Stimulated activated naive CD4-positive, alpha-beta T cell (primary cell): ENCODE measurements around the gene MMD2.
"Not testable (repeated sequence)": the region's sequence is repeated elsewhere in the genome, so short reads cannot be mapped to it uniquely, and the experiment has no call there.

ENCODE experiments used
- DNase-seq, 6 experiments: peaks; one replicate each; lab custom pipeline; 2025; lab: John Stamatoyannopoulos, UW

The MMD2 gene

DNA sequence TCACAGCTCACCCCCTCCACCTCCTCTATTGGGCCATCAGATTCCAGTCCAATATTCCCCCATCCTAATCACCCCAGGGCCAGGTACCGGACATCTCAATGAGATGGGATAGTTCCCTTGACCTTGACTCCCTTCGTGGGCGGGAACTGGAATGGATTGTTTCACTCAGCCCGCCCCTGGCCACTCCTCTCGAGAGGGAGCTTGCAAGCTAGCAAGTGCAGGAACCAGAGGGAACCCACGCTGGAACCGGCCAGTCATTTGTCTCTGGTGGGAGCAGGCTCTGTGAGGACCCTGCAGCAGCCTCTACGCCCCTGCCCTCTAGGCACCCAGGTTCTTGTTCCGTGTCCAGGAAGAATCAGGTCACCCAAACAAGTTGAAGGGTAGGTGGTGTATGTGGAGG, 64.5 kb downstream of the MMD2 start:
- no peak for DNase-seq

- no peak for DNase-seq
Observed at GRCh38 chr7:4893929-4894475, 65.0 kb downstream of the MMD2 start.

- DNase-seq, result not testable (repeated sequence)
Observed at GRCh38 chr7:4893188-4893587, 65.8 kb downstream of the MMD2 start.

- DNase-seq, result not testable (repeated sequence)
Observed at GRCh38 chr7:4891522-4891921, 67.5 kb downstream of the MMD2 start.

- DNase-seq, result no peak
Observed at GRCh38 chr7:4889682-4890081, 69.3 kb downstream of the MMD2 start.

DNA sequence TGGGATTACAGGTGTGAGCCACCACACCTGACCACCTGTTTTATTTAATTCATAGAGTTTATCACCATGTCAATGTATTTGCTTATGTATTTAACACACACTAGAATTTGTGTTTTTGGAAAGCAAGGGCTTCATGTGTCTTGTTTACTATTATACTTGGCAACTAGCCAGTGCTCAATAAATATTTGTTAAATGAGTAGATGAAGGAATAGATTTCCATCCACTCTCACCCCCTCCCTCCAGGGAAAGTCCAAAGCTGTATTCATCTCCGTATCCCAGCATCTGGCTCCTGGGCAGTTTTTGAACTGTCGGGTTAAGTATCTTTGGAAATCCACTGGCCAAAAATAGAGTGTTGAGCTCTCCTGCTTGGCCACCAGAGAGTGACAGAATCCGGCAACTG, 70.8 kb downstream of the MMD2 start:
- no peak for DNase-seq

- DNase-seq, result no peak
Observed at GRCh38 chr7:4886671-4887070, 72.3 kb downstream of the MMD2 start.

GRCh38 chr7:4885317-4885807, 73.6 kb downstream of the MMD2 start:
- no peak for DNase-seq

DNA sequence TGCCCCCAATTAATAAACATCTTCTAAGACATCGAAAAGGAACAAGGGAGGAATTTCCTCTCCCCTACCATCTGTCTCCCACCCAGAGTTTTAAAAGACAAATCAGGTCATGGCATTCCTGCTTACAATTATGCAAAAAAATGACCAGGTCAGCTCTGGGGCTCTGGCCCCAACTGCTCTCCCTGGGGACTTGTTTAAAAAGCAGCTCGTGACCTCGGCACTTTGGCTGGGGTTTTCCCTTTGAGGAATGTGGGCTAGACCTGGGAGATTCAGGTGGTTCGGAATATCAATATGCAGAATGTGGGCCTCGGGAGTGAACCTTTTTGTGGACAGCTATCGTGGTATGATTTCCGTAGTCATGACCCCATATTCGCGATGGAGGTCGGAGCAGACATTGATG, 74.8 kb downstream of the MMD2 start:
- DNase-seq, result no peak

DNA sequence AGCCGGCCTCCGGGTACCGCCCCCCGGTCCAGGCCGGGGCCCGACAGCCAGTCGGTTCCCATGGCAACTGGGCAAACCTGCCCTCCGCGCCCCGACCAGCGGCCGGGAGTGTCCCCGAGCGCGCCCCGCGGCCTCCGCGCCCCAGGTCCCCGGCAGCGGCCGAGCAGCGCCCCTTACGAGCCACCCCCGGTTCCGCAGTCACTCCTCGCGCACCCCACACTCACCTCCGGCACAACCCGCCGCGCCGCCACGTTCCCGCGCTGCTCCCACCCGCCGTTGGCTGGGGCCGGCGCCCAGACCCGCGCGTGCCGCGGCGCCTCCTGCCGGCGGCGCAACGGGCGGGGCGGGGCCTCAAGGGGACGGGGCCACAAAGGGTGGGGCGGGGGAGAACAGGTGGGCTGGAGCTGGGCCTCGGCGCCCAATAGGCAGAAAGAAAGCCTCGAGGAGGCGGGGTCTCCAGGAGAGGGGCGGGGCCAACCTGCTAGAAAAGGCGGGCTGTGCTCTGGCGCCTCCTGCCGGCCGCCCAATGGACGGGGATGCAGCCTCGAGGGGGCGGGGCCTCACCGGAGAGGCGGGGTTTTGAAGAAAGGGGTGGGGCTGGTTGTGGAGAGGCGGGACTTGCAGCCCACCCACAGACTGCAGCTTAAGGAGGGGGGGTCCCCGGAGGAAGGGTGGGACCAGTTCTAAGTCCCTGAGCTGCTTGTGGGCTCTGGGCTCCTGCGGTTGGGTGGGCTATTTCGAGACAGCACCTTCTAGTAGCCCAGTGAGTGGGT, 75.4 kb downstream of the MMD2 start, which contains the start of gene RADIL:
RADIL (minus strand) TSS at position 345 of the 773 bp plus-strand sequence. CDS start 5,577 bp downstream, outside the sequence.
- DNase-seq, result peak; percentile 81 to 87 (median 83)

DNA sequence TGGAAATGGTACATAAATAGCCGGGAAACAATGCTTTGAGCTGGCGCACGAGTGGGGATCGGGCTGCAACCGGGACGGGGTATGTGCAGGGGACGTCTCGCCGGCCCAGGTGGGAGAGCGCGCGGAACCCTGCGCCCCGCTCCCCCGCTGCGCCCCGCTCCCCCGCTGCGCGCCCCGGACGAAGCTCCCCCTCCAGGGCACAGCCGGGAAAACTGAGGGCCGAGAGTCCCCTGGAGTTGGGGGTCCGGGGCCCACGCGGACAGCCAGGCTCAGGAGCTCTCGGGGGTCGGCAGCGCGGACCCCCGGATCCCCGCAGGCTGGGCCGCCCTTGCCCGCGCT, 76.0 kb downstream of the MMD2 start:
- DNase-seq, result no peak

DNA sequence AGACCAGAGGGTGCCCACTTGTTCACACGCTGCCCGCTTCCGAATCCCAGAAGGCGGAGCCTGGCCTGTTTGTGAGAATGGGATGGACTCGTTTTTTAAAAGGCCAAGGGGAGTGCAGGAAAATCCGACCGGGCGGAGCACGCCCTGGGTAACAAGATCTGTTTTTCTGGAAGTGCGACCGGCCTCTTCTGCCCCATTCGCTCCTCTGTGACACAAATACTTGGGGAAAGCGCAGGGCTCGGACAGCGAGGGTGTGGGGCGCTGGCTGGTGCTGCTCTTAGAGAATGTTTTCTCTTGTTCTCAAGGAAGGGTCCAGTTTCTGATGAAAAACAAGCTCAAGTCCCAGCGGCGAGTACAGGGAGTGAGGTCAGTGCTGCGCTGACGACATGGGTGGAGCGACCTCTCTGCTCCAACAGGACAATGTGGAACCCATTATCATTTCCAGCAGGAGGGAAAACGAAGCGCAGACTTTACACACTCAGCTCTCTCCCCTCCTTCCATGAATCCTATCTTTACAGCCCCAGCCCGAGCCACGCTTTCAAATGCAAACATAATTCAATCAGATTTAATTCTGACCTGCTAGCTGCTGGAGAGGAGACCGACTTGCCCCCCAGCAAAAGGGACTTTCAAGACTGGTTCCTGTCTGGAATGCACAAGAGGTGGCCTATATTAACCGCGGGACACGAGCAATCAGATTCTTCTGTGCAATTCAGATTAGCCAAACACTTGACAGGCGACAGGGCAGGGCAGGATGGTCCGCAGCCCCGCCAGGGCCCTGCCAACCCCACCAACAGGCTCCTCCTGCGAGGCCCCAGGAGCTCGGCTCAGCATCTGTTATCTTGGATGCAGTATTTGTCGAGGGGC, 76.6 kb downstream of the MMD2 start:
- DNase-seq, result no peak

- no peak for DNase-seq
Observed at GRCh38 chr7:4880218-4880617, 78.8 kb downstream of the MMD2 start.

DNA sequence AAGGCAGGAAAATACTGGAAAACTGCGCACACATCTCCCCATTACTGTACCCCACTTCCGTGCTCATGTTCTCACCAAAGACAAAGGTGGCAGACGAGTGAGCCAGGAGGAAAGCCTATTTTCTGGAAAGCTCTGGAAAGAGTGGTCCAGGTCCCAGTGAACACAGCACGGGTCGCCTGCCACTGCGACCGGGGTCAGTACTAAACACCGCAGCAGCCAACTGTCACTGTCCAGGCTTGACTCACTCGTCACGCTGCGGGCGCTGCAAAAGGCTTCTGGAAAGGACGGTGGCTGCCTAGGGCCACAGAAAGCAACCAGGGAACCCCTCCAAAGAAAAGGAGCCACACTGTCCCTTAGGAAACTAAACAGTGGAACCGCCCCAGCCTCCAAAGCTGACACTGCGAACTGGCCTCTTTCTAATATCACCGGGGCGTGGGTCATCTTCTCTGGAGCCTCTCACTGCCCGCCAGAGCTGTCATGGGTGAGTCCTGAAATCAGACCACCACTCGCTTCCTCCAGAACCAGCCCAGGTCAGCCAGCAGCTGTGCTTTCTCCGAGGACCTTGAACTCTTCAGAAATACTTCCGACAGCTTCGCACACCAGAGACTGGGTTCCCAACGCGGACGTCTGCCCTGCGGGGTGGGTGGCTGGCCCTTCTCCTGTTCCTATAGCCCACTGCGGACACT, 79.4 kb downstream of the MMD2 start:
- DNase-seq, result no peak

- DNase-seq, result no peak
Observed at GRCh38 chr7:4878336-4879335, 80.4 kb downstream of the MMD2 start.

DNA sequence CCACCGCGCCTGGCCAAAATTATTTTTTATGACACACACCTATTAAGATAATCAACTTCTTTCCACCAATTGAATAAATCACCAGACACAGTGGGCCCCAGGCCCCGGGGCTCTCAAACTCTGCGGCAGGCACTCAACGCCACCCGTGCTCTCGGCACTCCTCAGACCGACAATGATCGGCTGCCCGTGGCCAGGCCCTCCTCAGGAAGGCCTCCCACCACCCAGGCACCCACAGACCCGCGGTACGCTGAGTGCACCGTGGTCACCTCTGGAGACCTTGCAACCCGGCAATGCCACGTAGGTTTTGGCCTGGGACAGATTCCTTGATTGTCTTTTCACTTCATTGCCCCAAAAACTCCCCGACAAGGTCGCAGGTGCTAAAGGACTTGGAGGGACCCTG, 82.4 kb downstream of the MMD2 start:
- DNase-seq, result no peak

GRCh38 chr7:4875391-4875790, 83.6 kb downstream of the MMD2 start:
- no peak for DNase-seq

GRCh38 chr7:4873071-4873944, 85.7 kb downstream of the MMD2 start:
- no peak for DNase-seq

DNA sequence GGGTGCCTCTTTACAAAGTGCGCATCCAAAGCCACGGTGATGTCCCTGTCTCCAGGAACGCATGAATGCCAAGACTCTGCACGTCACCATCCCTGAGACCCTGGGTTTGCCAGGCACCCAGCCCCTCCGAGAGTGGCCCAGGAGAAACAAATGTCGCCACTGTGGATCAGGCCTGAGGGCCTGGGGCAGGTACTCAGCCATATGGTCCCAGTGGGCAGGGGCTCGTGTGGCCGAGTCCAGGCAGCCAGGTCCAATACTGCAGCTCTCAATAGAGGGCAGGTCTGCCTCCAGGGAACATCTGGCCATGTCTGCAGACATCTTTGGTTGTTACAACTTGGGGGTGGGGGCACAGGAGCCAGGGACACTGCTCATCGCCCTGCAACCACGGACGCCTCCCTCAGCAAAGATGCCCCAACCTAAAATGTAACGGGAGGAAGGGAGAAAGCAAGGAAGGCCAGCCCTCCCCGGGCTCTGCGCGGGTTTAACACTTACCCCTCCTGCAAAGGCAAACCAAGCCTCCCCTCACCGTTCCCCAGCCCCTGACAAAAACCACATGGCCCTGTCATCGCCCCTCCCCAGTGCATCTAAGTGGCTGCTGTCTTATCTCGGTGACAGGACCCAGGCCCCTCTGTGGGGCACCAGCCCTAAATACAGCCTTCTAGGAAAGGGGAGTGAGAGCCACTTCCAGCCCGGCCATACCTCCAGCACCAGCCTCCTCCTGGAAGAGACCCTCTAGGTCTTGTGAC, 86.9 kb downstream of the MMD2 start:
- DNase-seq, result no peak
